ENCODE results near the gene REEP6.

Gene REEP6

DNA sequence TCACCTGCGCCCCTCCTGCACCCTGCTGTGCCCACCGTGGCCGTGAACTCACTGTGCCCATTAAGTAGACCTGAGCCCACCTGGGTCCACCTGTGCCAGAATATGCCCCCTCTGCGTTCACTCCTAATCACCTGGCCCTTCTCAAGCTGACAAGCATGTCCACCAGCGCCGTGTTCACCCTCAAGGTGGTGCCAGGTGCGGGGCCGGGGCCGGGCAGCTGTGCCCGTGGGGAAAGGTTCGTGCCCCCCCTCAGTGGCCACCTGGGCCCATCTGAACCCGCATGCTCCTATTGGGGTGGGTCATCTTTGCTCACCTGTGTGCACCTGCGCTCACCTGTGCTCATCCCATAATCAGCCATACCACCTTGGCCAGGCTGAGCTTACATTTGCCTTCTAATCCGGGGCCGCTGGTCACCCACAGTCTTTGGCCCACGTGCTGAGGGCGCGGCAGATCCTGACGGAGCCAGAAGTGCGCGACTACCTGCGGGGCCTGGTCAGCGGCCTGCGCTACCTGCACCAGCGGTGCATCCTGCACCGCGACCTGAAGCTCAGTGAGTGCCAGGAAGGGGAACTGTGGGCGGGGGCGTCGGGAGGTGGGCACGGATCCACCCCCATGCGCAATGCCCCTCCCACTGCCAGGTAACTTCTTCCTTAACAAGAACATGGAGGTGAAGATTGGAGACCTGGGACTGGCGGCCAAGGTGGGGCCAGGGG, 35.2 kb downstream of the REEP6 start:
- Histone ChIP-seq H4K20me1 (ENCODE audit: low read depth, low read length) (no peaks in the 10 kb centered on the region), H3K36me3 (ENCODE audit: low read length) (no peaks in the 10 kb centered on the region), H3F3A (ENCODE audit: insufficient read depth) (no peaks in the 10 kb centered on the region), H3K27ac (ENCODE audit: low read depth, low read length) (no peak overlapping the region), H3K9me3 (ENCODE audit: insufficient read depth, low read length) (no peaks in the 10 kb centered on the region), H3K9ac (ENCODE audit: low read length) (no peak overlapping the region), H3K4me3 (ENCODE audit: insufficient read depth, low read length, poor library complexity, severe bottlenecking) (no peak overlapping the region), H2AFZ (ENCODE audit: low read depth, low read length, severe bottlenecking) (no peak overlapping the region), H3K4me2 (ENCODE audit: low read depth, low read length, poor library complexity, severe bottlenecking) (no peak overlapping the region), H3K9me2 (replicated peaks; ENCODE audit: insufficient read depth, low read length) (no peaks in the 10 kb centered on the region), H3K27me3 (ENCODE audit: low read length) (no peaks in the 10 kb centered on the region), H3K79me2 (ENCODE audit: insufficient read depth, low read length) (no peaks in the 10 kb centered on the region)
- TF ChIP-seq, protein P1, sequence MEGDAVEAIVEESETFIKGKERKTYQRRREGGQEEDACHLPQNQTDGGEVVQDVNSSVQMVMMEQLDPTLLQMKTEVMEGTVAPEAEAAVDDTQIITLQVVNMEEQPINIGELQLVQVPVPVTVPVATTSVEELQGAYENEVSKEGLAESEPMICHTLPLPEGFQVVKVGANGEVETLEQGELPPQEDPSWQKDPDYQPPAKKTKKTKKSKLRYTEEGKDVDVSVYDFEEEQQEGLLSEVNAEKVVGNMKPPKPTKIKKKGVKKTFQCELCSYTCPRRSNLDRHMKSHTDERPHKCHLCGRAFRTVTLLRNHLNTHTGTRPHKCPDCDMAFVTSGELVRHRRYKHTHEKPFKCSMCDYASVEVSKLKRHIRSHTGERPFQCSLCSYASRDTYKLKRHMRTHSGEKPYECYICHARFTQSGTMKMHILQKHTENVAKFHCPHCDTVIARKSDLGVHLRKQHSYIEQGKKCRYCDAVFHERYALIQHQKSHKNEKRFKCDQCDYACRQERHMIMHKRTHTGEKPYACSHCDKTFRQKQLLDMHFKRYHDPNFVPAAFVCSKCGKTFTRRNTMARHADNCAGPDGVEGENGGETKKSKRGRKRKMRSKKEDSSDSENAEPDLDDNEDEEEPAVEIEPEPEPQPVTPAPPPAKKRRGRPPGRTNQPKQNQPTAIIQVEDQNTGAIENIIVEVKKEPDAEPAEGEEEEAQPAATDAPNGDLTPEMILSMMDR (IDR thresholded peaks at IDR 0.05; ENCODE audit: insufficient read depth, low read length, poor library complexity, severe bottlenecking): no peak
- no peak for TF ChIP-seq EZH2phosphoT487 (conservative IDR thresholded peaks at IDR 0.05; ENCODE audit: low read length)

DNA sequence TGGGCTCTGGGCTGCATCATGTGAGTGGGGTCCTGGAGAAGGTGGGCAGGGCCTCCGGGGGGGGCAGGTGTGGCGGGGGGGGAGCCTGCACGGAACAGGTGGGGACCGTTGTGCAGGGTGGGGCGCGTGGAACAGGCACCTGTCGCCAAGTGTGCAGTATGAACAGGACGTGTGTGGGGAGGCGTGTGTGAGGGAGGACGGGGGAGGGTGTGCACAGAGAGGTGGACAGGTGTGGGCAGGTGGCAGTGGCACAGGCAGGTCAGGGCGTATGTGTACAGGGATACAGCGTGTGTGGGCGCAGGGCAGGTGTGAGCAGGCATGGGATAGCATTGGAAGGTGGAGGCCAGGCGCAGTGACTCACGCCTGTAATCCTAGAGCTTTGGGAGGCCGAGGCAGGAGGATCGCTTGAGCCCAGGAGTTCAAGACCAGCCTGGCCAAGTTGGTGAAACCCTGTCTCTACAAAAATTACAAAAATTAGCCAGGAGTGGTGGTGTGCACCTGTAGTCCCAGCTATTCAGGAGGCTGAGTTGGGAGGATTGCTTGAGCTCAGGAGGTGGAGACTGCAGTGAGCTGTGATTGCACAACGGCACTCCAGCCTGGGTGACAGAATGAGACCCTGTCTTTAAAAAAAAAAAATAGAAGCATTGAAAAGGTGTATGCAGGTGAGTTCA, 36.1 kb downstream of the REEP6 start:
- Histone ChIP-seq H3K27ac (ENCODE audit: low read depth, low read length) (no peak overlapping the region), H3K9me3 (ENCODE audit: insufficient read depth, low read length) (no peaks in the 10 kb centered on the region), H3K4me2 (ENCODE audit: low read depth, low read length, poor library complexity, severe bottlenecking) (no peak overlapping the region), H2AFZ (ENCODE audit: low read depth, low read length, severe bottlenecking) (no peak overlapping the region), H3F3A (ENCODE audit: insufficient read depth) (no peaks in the 10 kb centered on the region), H4K20me1 (ENCODE audit: low read depth, low read length) (no peaks in the 10 kb centered on the region), H3K27me3 (ENCODE audit: low read length) (no peaks in the 10 kb centered on the region), H3K9ac (ENCODE audit: low read length) (no peak overlapping the region), H3K79me2 (ENCODE audit: insufficient read depth, low read length) (no peaks in the 10 kb centered on the region), H3K4me3 (ENCODE audit: insufficient read depth, low read length, poor library complexity, severe bottlenecking) (no peak overlapping the region), H3K36me3 (ENCODE audit: low read length) (no peaks in the 10 kb centered on the region), H3K9me2 (replicated peaks; ENCODE audit: insufficient read depth, low read length) (no peaks in the 10 kb centered on the region)
- TF ChIP-seq, protein P1 (IDR thresholded peaks at IDR 0.05; ENCODE audit: insufficient read depth, low read length, poor library complexity, severe bottlenecking): no peak
- TF ChIP-seq EZH2phosphoT487 (conservative IDR thresholded peaks at IDR 0.05; ENCODE audit: low read length): no peak

DNA sequence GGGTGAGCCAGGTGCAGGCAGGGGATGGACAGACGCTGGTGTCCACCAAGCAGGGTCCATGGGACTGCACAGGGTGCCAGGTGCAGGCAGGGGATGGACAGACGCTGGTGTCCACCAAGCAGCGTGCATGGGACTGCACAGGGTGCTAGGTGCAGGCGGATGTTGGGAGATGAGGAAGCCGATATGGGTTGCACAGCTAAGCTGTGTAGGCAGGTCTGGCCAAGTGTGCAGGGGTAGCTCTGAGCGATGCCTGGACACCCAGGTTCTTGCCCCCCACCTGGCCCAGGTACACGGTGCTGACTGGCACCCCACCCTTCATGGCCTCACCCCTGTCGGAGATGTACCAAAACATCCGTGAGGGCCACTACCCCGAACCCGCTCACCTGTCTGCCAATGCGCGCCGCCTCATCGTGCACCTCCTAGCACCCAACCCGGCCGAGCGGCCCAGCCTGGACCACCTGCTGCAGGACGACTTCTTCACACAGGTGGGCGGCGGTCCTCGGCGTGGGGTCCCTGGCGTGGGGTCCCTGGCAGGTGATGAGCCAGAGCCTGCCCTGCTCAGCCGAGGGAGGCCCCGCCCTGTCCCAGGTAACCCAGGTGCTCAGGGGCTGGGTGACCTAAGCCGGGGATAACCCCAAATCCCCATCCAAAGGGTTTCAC, 36.8 kb downstream of the REEP6 start:
- Histone ChIP-seq H3K27ac (ENCODE audit: low read depth, low read length) (no peak overlapping the region), H3K27me3 (ENCODE audit: low read length) (no peaks in the 10 kb centered on the region), H3K36me3 (ENCODE audit: low read length) (no peaks in the 10 kb centered on the region), H2AFZ (ENCODE audit: low read depth, low read length, severe bottlenecking) (no peak overlapping the region), H3K4me3 (ENCODE audit: insufficient read depth, low read length, poor library complexity, severe bottlenecking) (no peak overlapping the region), H3K4me2 (ENCODE audit: low read depth, low read length, poor library complexity, severe bottlenecking) (no peak overlapping the region), H3K9ac (ENCODE audit: low read length) (no peak overlapping the region), H3K79me2 (ENCODE audit: insufficient read depth, low read length) (no peaks in the 10 kb centered on the region), H3K9me3 (ENCODE audit: insufficient read depth, low read length) (no peaks in the 10 kb centered on the region), H3F3A (ENCODE audit: insufficient read depth) (no peaks in the 10 kb centered on the region), H3K9me2 (replicated peaks; ENCODE audit: insufficient read depth, low read length) (no peaks in the 10 kb centered on the region), H4K20me1 (ENCODE audit: low read depth, low read length) (no peaks in the 10 kb centered on the region)
- TF ChIP-seq EZH2phosphoT487 (conservative IDR thresholded peaks at IDR 0.05; ENCODE audit: low read length): no peak
- TF ChIP-seq, protein P1 (IDR thresholded peaks at IDR 0.05; ENCODE audit: insufficient read depth, low read length, poor library complexity, severe bottlenecking): no peak

Measured in SU-DHL-6 (cell line).